ENCODE measurements around the gene SHISA5. TPM values are rescaled to one million over a fixed set of nuclear protein-coding genes. Genes with fewer than 3 reads are reported as not detected.
"Not testable (repeated sequence)": the region's sequence is repeated elsewhere in the genome, so short reads cannot be mapped to it uniquely, and the experiment has no call there.

Gene SHISA5, protein sequence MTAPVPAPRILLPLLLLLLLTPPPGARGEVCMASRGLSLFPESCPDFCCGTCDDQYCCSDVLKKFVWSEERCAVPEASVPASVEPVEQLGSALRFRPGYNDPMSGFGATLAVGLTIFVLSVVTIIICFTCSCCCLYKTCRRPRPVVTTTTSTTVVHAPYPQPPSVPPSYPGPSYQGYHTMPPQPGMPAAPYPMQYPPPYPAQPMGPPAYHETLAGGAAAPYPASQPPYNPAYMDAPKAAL
- 162 to 188 TPM (median 188 TPM) in 3 replicates for total RNA-seq
- long read RNA-seq, transcript SHISA5-201 (6 exons, 2,369 nt), result minor isoform, 71 of 327 reads
- long read RNA-seq, transcript SHISA5-206 (4 exons, 1,839 nt), result major isoform, 175 of 327 reads
- long read RNA-seq, transcript SHISA5-208 (6 exons, 2,250 nt), result minor isoform, 6 of 327 reads
- long read RNA-seq, partial matches to known transcripts, result 59 of 327 reads
- long read RNA-seq, other reads (novel, unspliced or antisense), result 15 of 327 reads

- no peak for TF ChIP-seq CTCF (IDR thresholded peaks at IDR 0.05)
- Mint-ChIP-seq H3K4me1 (ENCODE audit: low read depth) (peaks cover 39% of the 10 kb centered on the region), H3K27ac (ENCODE audit: unreplicated experiment) (peak within 1 kb of the TSS; percentile 80), H3K36me3 (ENCODE audit: low read depth) (no peaks in the 10 kb centered on the region), H3K9me3 (ENCODE audit: low read depth) (no peaks in the 10 kb centered on the region), H3K4me3 (ENCODE audit: unreplicated experiment) (peak within 1 kb of the TSS; percentile 78), H3K27me3 (ENCODE audit: low read depth) (no peaks in the 10 kb centered on the region)
- DNase-seq (ENCODE audit: low spot score), result peak; percentile 83
Measured at GRCh38 chr3:48504051-48504946, at the start of gene SHISA5. SHISA5 (minus strand) TSS chr3:48504174; CDS start chr3:48504094, 80 bp downstream.

DNA sequence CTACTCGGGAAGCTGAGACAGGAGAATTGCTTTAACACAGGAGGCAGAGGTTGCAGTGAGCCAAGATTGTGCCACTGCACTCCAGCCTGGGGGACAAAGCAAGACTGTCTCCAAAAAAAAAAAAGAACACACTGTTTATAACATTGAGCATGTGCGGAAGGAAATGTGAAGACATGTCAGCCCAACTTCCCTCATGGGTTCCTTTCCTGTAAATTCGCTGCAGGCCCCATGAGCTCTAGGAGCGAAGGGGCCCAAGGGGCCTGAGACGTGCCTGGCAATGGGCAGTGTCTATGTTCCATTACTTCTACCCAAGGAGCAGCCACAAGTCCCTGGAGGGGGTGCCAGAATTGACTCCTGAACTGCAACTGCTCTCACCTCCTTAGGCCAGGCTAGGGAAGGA lies 49.4 kb upstream of the SHISA5 start:
- H3K27ac Mint-ChIP-seq (ENCODE audit: unreplicated experiment), result no peak overlapping the region
- no peaks in the 10 kb centered on the region for H3K9me3 Mint-ChIP-seq (ENCODE audit: low read depth)
- peaks cover 37% of the 10 kb centered on the region for H3K4me1 Mint-ChIP-seq (ENCODE audit: low read depth)
- H3K36me3 Mint-ChIP-seq (ENCODE audit: low read depth), result peaks cover 3% of the 10 kb centered on the region
- no peaks in the 10 kb centered on the region for H3K27me3 Mint-ChIP-seq (ENCODE audit: low read depth)
- DNase-seq (ENCODE audit: low spot score), result no peak
- no peak for TF ChIP-seq CTCF (IDR thresholded peaks at IDR 0.05)
- no peak overlapping the region for H3K4me3 Mint-ChIP-seq (ENCODE audit: unreplicated experiment)

GRCh38 chr3:48552111-48552951 lies 48.4 kb upstream of the SHISA5 start:
- DNase-seq (ENCODE audit: low spot score), result no peak
- Mint-ChIP-seq H3K36me3 (ENCODE audit: low read depth) (peaks cover 6% of the 10 kb centered on the region), H3K27ac (ENCODE audit: unreplicated experiment) (no peak overlapping the region)

DNA sequence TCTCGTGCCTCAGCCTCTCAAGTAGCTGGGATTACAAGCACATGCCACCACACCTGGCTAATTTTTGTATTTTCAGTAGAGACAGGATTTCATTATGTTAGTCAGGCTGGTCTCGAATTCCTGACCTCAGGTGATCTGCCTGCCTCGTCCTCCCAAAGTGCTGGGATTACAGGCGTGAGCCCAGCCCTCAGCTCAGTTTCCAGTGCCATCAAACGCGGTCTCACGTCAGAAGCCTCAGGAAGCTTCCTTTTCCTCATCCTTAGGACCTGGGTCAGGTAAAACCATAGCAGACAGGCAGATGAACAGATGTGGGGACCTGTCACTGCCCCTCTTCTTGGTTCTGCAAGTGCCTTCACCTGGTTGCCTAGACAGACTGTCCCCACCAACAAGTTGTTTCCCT lies 47.7 kb upstream of the SHISA5 start:
- H3K27me3 Mint-ChIP-seq (ENCODE audit: low read depth); H3K27ac Mint-ChIP-seq (ENCODE audit: unreplicated experiment); H3K4me3 Mint-ChIP-seq (ENCODE audit: unreplicated experiment); H3K9me3 Mint-ChIP-seq (ENCODE audit: low read depth); DNase-seq (ENCODE audit: low spot score); H3K36me3 Mint-ChIP-seq (ENCODE audit: low read depth): not testable (repeated sequence)
- peaks cover 25% of the 10 kb centered on the region for H3K4me1 Mint-ChIP-seq (ENCODE audit: low read depth)

More at GRCh38 chr3:48552111-48552951, 48.4 kb upstream of the SHISA5 start:
- Mint-ChIP-seq H3K9me3 (ENCODE audit: low read depth) (no peaks in the 10 kb centered on the region), H3K4me1 (ENCODE audit: low read depth) (peaks cover 29% of the 10 kb centered on the region), H3K27me3 (ENCODE audit: low read depth) (no peaks in the 10 kb centered on the region), H3K4me3 (ENCODE audit: unreplicated experiment) (peak overlapping the region; percentile 9)
- no peak for TF ChIP-seq CTCF (IDR thresholded peaks at IDR 0.05)

Data from chondrocyte (in vitro differentiated cells).